Umbilical cord (tissue), 2 donors: ENCODE data around the gene PSME3IP1. TPM values are rescaled to one million over a fixed set of nuclear protein-coding genes. Genes with fewer than 3 reads are reported as not detected.
"Not testable (repeated sequence)": the region's sequence is repeated elsewhere in the genome, so short reads cannot be mapped to it uniquely, and the experiment has no call there.

Experiments
- DNase-seq: peaks from one replicate; pipeline ENCODE4 v3.0.0-alpha.2; 2015; ENCODE audit warnings: low spot score
- total RNA-seq: library from RNA; depleted of rRNA; stranded (reverse); fragments of >200 nt; gene quantifications from one replicate; pipeline ENCODE4 v1.2.3, GENCODE V29; 2014; ENCODE audit warnings: low replicate concordance; ENCODE audit not compliant: insufficient read depth

Gene PSME3IP1
- total RNA-seq, 1 donor from 2014 or later = 29.1 TPM

DNA sequence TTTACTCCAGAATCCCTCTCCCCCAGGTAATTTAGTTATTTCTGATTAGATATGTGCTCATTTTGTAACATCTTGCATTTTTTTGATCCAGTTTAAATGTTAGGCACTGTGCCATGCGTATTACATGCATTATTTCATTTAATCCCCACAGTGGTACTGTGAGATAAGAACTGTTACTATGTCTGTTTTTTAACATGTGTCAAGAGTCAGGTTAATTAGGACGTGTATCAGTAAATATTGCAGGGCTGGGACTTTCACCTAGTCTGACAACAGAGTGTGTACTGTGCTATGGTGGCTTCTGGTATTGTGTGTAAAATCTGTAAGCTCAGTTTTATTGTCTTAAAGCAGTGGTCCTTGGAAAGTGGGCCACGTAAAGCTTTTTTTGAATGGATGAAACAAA lies 10.9 kb upstream of the PSME3IP1 start:
- no peak for DNase-seq

DNA sequence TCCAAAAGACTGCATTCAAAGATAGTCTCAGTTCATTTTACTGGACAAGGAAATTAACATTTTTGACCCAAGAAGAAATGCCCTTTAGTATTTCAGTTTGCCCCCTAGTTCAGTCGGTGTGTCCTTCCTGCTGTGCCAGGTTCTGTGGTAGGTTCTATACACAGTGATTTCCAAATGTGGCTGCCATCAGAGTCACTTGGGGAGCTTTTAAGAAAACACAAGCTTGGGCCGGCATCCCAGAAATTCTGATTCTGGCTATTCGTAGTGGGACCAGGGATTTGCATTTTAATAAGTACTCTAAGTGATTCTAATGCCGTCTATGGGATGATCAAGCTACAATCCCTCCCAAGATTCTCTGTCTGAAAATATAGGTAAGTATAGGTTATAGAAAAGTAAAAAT lies 10.4 kb upstream of the PSME3IP1 start:
- no peak for DNase-seq

DNA sequence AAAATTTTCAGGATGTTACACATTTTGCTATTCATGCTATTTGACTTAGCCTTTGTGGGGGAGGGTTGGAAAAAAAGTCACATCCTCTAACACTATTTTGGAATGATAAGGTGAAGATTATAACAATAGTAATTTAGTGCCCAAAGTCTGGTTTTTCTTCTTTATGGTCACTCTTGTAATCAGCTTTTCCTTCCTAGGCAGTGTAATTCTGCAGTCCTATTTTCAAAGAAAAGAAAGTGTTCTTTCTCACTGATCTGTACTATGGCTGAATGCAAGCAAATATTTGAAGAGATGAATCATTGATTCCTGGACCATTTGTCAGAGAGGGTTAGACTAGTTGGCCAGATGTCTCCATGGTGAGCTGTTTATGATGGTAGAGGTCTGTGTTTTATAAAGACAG lies 8.7 kb upstream of the PSME3IP1 start:
- peak; percentile 93 for DNase-seq

DNA sequence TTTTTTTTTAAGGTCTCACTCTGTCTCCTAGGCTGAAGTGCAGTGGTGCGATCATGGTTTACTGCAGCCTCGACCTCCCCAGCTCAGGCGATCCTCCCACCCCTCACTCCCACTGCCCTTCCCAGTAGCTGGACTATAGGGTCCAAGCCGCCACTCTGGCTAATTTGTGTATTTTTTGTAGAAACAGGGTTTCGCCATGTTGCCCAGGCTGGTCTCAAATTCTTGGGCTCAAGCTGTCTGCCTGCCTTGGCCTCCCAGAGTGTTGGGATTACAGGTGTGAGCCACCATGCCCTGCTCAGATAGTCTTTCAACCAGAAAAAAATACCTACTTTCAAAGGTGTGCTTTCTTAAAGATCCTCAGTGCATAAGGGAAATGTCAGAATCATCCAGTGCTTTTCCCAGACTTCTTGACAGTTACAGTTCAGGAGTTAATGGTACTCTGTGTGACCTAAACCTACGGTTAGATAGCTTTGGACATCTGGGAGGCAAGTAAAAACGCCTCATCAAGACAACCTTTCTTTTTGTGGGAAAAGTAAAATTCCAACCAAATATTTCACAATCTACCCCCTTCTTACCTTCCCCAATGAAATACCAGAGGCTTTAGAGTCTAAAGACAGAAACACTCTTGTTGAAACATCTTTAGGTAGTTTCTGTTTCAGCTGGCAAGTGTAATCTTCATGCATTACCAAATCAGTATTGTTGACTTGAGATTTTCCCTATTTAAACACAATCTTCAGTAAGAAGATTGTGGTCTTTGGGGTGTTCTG lies 7.1 kb upstream of the PSME3IP1 start:
- DNase-seq = peak; percentile 13

DNA sequence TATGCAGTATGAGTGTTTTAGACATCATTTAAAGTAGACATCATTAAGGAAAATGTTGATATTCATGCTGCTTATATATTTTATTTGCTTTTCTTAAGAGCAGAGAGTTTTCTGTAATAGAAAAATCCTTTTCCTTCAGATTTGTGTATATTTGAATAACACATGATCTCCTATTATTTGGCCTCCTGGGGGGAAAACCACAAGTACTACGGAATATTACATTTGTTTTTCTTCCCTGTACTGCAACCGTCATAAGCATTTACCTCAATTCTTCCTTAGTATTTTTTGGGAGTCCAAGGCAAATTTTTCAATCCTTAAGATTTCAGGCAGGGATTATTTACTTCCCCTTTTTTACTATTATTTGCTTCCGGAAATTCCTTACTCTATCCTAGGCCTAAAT lies 6.3 kb upstream of the PSME3IP1 start:
- no peak for DNase-seq

DNA sequence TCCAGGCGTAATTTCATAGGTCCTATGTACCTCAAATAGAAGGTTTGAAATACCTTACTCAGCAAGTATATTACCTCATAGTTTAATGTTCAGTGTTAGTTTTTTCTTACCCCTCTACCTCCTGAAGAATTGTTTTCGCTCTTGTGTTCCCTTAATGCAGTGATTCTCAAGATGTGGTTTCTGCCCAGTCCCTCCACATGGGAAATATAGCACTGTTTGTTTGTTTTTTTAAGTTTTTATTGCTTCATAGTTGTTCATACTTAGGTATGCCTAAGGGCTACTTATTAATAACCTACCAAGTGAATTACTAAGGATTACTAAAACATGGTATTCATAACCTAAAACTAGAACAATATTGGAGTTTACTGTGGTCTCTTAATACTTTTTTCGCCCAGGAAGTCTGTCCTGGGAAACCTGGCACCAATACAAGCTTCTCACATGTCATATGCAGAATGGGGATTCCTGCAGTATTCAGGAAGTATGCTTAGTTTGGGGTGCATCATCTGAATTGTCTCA lies 5.3 kb upstream of the PSME3IP1 start:
- DNase-seq = no peak

DNA sequence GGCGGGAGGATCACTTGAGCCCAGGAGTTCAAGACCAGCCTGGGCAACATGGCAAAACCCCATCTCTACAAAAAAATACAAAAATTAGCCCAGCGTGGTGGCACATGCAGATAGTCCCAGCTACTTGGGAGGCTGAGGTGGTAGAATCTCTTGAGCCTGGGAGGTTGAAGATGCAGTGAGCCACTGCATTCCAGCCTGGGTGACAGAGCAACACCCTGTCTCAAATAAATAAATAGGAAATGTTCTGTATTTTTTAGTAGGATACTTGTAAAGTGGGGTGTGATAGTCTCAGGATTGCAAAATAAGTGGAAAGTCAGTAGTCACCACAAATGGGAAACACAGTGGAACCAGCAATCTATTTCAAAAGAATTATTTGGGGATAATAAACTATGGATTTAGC lies 4.3 kb upstream of the PSME3IP1 start:
- DNase-seq = no peak

DNA sequence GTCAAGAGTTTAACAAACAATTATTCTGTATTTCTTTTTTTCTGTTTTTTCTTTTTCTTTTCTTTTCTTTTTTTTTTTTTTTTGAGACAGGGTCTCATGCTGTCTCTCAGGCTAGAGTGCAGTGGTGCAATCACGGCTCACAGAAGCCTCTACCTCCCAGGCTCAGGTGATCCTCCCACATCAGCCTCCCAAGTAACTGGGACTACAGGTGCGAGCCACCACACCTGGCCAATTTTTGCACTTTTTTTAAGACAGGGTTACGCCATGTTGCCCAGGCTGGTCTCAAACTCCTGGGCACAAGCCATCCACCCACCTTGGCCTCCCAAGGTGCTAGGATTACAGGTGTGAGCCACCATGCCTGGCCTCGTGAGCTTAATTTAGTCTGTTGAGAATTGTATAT lies 3.7 kb upstream of the PSME3IP1 start:
- not testable (repeated sequence) for DNase-seq

DNA sequence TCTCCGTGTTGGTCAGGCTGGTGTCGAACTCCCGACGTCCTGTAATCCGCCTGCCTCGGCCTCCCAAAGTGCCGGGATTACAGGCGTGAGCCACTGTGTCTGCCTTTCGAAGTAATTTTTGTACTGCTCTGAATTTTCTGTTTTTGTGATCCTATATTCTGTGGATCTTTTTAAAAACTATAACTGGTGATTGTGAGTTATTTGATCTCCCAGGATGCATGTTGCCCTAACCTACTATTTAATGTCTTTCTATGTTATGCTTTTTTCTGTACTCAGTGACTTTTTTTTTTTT lies 2.8 kb upstream of the PSME3IP1 start:
- no peak for DNase-seq

DNA sequence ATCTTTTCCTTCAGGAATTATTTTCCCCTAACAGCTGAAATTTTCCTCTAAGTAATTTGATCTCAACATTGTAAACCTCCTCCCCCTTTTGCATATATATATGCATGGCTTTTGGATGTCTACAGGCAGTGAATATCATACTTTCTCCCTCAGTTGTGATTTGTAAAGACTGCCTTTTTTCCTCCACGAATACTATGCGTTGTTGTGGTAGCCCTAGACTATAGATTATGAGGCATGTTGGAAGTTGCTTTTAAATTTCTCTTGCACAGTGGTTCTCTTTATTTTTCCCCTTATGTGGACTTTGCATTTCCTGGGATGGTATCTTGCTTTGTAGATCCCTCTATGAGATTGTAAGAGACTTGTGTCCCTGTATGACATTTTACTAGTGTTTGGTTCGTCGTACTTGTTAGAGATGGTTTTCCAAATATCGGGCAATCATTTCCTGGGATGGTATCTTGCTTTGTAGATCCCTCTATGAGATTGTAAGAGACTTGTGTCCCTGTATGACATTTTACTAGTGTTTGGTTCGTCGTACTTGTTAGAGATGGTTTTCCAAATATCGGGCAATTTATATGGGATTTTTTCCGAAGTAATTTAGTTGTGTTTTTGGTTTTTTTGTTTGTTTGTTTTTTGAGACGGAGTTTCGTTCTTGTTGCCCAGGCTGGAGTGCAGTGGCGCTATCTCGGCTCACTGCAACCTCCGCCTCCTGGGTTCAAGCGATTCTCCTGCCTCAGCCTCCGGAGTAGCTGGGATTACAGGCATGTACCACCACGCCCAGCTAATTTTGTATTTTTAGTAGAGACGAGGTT lies 2.3 kb upstream of the PSME3IP1 start:
- DNase-seq = not testable (repeated sequence)

DNA sequence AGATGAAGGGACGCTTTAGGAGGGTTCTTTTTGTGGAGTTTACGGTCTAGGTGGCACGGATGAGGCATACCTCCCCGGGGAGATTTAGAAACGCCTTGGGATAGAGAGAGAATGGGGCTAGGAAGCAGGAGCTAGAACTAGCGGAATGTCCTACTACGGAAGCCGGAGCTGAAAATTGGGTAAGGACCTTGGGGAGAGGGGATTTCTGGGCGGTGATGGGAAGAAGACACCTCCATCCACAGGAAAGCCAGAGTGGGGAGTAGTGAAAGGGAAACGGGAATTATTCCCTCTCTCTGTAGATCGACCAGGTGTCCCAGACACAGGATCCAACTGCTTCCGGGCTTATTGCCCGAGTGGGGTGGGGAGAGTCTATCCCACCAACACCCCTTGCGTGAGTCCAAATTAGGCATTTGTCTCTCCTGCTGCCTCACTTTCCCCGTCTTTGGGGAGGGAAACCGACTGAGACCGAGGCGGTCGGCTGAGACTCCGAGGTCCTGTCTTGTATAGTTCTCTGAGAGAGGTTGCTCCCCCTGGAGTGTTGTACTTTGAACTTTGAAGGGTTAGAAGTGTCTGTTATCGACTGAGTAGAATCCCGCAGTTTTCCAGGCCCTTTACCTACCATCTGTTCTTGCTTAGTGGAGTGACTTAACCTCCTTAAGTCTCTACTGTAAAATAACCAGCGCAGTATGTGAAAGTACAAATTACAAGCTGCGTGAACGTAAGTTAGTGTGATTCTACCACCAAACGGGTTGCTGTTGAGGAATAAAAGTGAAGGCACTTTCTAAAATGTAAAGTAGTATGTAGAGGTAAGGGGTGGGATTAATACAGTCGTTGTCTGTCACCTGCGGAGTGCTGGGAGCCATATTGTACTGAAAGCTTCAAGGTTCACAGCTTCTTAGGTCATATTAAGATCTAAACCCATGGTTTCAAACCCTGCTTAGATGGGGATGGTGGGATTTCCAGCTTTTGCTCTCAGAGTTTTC lies 1.3 kb upstream of the PSME3IP1 start:
- DNase-seq = peak; percentile 50

DNA sequence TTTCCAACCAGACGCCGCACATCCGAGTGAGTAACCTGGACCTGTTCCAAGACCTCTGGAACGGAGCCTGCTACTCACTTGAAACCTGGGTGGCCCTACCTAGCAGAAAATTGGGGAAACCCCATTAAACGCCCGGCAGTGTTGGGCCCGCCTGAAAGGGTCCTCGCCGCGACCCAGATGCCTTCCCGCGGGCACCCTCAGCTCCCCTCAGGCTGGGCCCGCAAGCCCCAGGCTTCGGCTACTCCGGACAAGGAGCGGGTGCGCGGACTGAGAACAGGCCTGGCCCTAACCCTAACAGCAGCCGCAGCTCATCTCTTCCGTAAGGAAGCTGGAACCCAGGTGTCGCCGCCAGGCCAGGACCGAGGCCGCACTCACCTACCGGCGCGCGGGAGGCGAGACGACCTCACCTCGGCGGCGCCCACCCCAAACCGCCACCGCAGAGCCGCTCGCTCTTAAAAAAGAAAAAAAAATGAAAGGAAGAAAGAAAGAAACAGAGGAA lies 344 bp downstream of the PSME3IP1 start:
- DNase-seq = peak; percentile 46

DNA sequence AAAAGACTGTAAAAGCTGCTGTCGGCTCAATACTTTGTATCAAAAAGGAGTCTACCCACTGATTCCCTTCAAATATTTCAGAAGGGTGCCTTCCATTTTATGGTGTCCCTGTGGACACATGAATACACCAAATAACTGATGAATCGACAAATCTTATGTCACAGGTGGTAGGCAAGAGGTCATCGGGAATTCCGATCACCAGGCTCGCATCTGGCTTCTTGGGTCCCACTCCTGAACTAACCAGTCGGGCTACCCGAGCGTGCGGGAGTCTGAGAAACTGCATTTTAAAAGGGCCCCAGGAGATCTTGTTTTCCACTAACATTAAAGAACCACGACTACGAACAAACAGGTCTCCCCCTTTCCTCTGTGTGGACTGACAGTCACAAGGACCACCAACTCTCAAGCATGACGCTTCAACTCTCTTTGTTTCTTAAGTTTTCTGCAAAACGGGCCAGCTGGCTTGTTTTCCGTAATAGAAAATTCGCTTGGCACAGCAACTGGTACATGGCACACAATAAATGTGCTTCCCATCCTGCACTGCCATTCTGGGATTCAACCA lies 873 bp downstream of the PSME3IP1 start:
- no peak for DNase-seq

DNA sequence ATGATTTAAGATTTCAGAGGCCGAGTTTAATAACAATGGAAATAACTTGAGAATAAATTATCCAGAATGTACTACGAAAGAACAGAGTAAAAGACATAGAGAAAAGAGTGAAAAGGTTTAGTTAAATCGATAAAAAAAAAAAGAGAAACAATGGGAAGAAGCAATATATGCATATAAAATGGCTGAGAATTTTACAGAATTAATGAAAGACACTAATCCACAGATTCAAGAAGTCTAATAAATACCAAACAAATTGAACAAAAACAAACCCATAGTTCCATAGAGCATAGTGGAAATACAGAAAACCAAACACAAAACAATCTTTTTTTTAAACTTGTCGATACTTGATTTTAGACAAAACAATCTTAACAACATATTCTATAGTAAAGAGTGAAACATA lies 1.7 kb downstream of the PSME3IP1 start:
- DNase-seq = no peak

DNA sequence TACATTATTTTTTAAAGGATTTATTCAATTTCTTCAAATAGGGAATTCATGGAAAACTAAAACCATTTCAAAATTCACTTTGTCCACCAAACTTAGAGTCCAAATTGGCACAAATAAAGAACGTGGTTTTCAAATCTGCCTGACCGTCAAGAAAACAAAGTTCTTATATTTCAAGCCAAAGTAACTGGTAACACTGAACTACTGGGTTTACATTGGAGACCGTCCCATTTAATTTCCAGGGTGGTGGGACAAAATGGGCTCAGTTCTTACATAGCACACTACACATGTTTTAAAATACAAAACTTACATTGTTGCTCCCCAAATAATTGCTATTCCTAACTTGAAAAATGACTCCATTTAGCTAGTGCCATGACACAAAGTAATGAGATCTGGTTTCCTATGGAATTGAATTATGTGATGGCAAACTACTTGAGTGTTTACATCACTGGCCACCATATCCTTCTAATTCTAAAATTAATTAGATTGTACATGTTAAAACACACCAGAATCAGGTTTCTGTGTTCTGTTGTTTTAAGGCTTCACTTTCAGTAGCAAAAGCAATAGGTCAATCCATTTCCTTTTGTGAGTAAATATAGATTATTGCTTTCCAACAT lies 6.5 kb downstream of the PSME3IP1 start:
- DNase-seq = no peak

DNA sequence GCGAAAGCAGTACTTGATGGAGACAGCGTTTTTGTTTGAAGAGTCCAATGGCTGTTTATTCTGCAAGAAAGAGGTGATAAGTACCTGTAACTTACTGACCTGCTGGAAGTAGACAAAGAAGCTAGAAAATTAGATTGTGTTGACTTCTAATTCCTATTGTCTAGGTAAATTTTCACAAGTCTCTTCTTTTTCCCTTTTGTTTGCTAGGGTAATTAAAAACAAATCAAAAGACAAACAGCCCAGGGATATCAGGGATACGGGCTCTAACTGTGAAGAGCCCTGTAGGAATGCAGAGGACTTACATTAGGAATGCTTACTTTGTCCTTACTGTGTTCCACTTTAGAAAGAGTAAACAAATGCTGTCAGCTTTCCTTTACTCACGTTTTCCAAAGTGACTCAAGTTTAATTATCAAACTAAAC lies 7.0 kb downstream of the PSME3IP1 start:
- no peak for DNase-seq

DNA sequence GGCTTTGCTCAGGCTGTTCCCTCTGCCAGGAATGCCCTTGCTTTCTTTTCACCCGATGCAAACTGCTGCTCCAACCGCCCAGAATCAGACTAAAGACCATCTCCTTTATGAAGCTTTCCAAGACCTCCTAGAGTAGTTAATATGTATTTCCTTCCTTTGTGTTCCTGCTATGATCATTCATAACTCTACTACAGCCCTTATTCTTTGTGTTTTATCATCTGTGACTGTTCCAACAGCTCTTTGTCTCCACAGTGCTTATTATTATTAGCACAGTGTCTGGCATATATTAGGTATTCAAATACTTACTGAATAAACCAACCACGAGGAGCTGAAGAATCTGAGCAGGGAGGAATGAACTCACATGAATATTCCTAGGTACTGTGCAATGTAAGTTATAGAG lies 7.6 kb downstream of the PSME3IP1 start:
- no peak for DNase-seq

DNA sequence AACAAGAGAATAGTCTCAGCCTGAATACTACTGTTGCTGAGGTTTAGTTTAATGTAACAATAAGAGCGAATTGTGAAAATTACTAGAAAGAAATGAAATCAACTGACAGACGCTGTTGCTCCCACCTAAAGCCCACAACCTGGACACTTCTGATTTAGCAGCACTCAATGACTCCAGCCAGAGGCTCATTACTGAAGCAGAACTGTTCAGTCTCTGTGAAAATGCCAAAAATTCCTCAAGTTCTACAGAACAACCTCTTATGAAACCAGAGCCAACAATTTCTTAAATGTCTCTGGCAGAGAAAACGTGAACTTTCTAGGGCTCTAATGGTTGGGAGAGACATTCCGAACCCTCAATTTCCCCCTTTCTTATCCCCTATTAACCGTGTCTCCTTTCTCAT lies 9.9 kb downstream of the PSME3IP1 start:
- DNase-seq = peak; percentile 72

DNA sequence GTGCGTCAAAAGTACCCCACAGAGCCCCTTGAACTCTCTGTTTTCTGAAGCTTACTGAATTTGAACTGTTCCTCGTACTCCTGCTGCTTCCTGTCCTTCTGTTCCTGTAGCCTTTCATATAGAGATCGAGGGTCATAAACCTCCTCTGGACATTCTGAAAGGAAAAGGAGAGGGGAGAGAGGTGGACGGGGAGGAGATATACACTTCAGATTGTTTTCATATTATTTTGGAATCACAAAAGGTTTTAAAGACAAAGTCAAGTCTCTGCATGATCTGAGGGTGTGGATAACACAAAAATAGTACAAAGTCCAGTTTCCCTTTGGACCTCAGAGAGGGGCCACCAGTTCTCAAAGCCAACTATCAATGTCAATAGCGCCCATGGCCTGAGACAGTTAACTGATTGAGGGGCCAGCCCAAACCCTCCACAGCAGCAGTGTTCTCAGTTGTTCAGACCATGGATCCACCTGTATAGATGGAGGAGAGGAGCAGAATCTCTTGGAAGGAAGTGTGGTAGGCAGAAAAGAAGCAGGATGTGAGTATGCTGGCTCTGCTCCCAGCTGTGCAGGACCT lies 13.0 kb downstream of the PSME3IP1 start:
- DNase-seq = no peak

DNA sequence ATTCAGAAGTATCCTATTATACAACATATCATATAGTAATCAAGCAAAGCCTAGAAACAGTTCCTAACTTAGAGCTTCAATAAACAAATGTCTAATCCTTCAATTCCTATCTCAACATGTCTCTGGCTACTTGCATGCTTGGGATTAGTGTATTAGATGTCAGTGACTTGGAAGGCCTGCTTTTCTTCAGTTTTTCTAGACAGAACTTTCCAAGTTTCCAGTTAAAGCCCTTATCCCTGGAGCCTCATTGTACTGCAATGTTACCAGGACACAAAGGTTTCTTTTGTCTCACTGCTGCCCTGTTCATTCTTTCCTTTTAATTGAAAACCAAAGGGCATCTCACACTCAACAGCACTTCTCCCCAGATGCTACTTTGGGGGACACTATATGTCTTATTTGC lies 16.5 kb downstream of the PSME3IP1 start:
- DNase-seq = peak; percentile 28

DNA sequence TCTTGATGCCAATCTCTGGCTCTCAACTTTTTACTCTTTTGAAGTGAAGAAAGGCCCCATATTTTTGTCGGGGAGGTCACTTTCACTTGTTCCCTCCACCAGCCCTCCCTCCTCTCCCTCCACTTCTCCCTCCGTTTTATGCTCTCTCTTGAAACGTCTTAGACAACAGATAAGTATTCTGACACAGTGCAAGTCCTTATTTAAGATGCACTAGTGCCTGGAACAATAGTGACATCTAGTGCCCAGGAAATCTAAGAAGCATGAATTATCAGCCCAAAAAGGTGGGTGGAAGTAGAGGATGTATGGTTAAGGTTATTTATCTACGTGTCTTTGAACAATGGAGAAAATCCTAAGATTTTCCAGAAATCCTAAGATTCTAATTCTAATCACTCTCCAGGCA lies 17.9 kb downstream of the PSME3IP1 start:
- DNase-seq = peak; percentile 82
